ENCODE results near the gene SMNDC1. TPM values are rescaled to one million over a fixed set of nuclear protein-coding genes. Genes with fewer than 3 reads are reported as not detected.

SMNDC1 gene
- total and polyA plus RNA-seq, 9 donors, result 11.7 to 36.1 (median 28.2) TPM

DNA sequence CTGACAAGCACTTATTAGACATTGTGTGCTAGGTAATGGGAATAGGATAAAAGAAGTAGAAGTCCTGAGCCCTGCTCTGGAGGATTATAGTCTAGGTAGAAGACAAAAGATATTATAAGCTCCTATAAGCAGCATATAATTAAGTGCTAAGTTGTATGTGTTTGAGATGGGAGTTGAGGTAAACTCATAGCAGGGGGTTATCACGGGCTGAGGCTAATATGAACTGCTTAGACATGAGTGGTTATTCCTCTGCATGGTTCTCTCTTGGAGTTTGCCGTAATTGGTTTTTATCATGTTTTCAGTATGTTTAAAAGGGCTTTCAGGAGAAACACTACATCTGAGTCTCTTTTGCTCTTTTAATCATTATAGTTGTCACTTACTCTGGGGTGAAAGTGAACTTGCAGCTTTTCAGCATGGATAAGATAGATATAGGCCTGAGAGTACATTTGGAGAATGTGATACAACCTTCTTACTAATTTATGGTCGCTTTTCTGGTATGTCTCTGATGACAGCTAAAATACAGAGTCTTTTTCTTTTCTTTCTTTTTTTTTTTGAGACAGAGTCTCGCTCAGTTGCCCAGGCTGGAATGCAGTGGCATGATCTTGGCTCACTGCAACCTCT lies 39.0 kb downstream of the SMNDC1 start:
- TF ChIP-seq, protein P1, sequence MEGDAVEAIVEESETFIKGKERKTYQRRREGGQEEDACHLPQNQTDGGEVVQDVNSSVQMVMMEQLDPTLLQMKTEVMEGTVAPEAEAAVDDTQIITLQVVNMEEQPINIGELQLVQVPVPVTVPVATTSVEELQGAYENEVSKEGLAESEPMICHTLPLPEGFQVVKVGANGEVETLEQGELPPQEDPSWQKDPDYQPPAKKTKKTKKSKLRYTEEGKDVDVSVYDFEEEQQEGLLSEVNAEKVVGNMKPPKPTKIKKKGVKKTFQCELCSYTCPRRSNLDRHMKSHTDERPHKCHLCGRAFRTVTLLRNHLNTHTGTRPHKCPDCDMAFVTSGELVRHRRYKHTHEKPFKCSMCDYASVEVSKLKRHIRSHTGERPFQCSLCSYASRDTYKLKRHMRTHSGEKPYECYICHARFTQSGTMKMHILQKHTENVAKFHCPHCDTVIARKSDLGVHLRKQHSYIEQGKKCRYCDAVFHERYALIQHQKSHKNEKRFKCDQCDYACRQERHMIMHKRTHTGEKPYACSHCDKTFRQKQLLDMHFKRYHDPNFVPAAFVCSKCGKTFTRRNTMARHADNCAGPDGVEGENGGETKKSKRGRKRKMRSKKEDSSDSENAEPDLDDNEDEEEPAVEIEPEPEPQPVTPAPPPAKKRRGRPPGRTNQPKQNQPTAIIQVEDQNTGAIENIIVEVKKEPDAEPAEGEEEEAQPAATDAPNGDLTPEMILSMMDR (IDR thresholded peaks at IDR 0.05), result no peak
- TF ChIP-seq EP300 (IDR thresholded peaks at IDR 0.05) (no peak), POLR2A (IDR thresholded peaks at IDR 0.05) (no peak)
- Histone ChIP-seq H3K9me3 (no peaks in the 10 kb centered on the region), H3K27ac (no peak overlapping the region), H3K4me3 (no peak overlapping the region), H3K4me1 (ENCODE audit: insufficient read depth) (peaks cover 1% of the 10 kb centered on the region), H3K27me3 (no peaks in the 10 kb centered on the region), H3K36me3 (no peaks in the 10 kb centered on the region)
- WGBS, 3 donors, result 94 to 100% (median 96%) methylated on average over 4 of the region's 4 CpGs
- no peak for DNase-seq
- intact Hi-C loops (cut with DNase I), result no loop called here

DNA sequence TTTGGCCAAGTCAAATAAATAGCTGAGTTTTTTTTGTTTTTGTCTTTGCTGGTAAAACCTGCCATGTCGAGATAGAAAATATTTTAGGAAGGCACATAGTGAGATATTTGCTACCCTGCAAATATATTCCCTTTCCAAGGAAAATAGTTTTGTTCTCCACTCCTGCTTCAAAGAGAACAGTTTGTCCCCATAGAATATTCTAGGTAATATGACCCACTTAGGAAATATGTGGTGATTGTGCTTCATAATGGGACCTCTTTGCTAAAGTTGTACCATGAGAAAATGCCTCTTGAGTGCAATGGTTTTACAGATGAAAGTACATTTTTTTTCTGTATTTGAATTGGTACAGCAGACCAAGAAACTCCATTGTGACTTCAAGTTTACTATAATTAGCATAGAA lies 41.6 kb downstream of the SMNDC1 start:
- Histone ChIP-seq H3K36me3 (no peaks in the 10 kb centered on the region), H3K27me3 (no peaks in the 10 kb centered on the region), H3K9me3 (no peaks in the 10 kb centered on the region), H3K4me3 (no peak overlapping the region), H3K27ac (no peak overlapping the region), H3K4me1 (ENCODE audit: insufficient read depth) (no peaks in the 10 kb centered on the region)
- no peak for DNase-seq
- TF ChIP-seq, protein P1 (IDR thresholded peaks at IDR 0.05), result no peak
- TF ChIP-seq EP300 (IDR thresholded peaks at IDR 0.05), result no peak
- TF ChIP-seq POLR2A (IDR thresholded peaks at IDR 0.05), result no peak
- WGBS, 3 donors, result 10 to 21% (median 11%) methylated on average over 1 of the region's 1 CpG
- intact Hi-C loops (cut with DNase I), result no loop called here

DNA sequence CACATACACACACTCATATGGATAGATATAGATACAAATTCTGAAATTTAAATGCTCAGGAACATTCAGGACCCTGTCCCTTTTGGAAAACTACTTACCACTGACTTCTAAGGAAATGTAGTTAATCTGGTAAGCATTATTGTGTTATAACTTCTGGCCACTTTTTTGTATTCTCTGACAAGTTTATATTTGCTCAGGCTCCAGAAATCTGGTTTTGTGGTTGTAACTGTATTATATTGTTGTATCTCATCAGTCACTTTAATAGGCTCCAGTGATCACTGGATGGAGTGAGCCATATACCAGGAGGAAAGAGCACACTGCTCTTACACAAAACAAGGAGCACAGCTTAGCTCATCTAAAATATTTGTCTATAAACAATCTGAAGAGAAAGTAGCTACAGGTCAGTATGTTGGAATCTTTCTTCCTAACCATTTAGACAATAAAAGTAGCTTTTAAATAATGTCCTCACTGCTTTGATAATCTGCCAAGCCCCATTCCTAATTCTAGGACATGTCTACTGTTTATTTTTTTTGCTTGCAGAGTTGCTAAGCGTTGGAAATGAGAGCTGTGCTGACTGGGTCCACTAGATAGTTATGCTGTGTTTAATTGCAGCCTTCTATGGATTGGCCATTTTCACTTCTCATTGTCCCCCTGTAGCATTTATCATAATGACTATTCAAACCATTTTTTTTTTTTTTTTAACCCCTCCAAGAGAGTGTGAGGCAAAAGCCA lies 43.8 kb downstream of the SMNDC1 start:
- H3K27me3 ChIP-seq, result no peaks in the 10 kb centered on the region
- DNase-seq, result no peak
- H3K4me3 ChIP-seq, result no peak overlapping the region
- intact Hi-C loops (cut with DNase I), result no loop called here
- H3K4me1 ChIP-seq (ENCODE audit: insufficient read depth), result no peaks in the 10 kb centered on the region
- H3K27ac ChIP-seq, result no peak overlapping the region
- TF ChIP-seq EP300 (IDR thresholded peaks at IDR 0.05) (no peak), POLR2A (IDR thresholded peaks at IDR 0.05) (no peak)
- TF ChIP-seq, protein P1 (IDR thresholded peaks at IDR 0.05), result no peak
- 55 to 70% (median 63%) methylated on average over 1 of the region's 1 CpG for WGBS, 3 donors
- H3K36me3 ChIP-seq, result no peaks in the 10 kb centered on the region
- H3K9me3 ChIP-seq, result no peaks in the 10 kb centered on the region

DNA sequence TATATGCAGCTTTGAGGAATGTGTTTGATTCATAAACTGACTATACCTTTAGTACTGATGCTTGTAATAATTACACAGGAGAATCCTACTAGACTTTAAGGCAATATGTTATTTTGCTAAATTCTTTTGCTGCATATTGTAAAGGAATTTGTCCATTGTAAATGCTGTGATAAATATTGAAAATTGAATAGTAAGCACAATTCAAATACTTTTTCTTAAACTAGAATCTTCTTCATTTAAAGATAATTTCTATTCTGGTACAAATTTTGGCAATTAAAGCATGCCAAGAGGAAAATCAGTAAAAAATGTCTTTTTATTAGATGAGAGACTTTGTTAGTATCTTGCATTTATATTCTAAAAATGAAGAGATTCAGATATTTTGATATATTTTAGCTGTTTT lies 45.4 kb downstream of the SMNDC1 start:
- no peaks in the 10 kb centered on the region for H3K4me1 ChIP-seq (ENCODE audit: insufficient read depth)
- intact Hi-C loops (cut with DNase I), result no loop called here

More for the DNA sequence above, 45.4 kb downstream of the SMNDC1 start:
- Histone ChIP-seq H3K36me3 (no peaks in the 10 kb centered on the region), H3K4me3 (no peak overlapping the region), H3K9me3 (no peaks in the 10 kb centered on the region), H3K27ac (no peak overlapping the region), H3K27me3 (no peaks in the 10 kb centered on the region)
- TF ChIP-seq, protein P1 (IDR thresholded peaks at IDR 0.05), result no peak
- DNase-seq, result no peak
